ENCODE results near the gene HGF.

The HGF gene

GRCh38 chr7:81655271-81655670 is 114.6 kb downstream of the HGF start:
- Histone ChIP-seq H3K9me3 (ENCODE audit: control insufficient read depth, low read length) (no peaks in the 10 kb centered on the region), H3K27me3 (replicated peaks; ENCODE audit: control insufficient read depth, insufficient read depth, low read length, poor library complexity, severe bottlenecking) (no peaks in the 10 kb centered on the region), H3K36me3 (ENCODE audit: control insufficient read depth, insufficient read depth, low read length) (no peaks in the 10 kb centered on the region), H3K4me1 (ENCODE audit: control insufficient read depth, insufficient read depth, low read length, poor library complexity, severe bottlenecking) (no peaks in the 10 kb centered on the region), H3K27ac (ENCODE audit: insufficient read depth, low read length, poor library complexity, severe bottlenecking) (no peak overlapping the region), H3K4me3 (ENCODE audit: insufficient read depth, low read depth, low read length, poor library complexity, severe bottlenecking) (no peak overlapping the region)
- no peak for DNase-seq

- no peak overlapping the region for H3K4me3 ChIP-seq (ENCODE audit: insufficient read depth, low read depth, low read length, poor library complexity, severe bottlenecking)
- no peak for DNase-seq
Observed at GRCh38 chr7:81652225-81652624, 117.6 kb downstream of the HGF start.

More at GRCh38 chr7:81652225-81652624, 117.6 kb downstream of the HGF start:
- Histone ChIP-seq H3K9me3 (ENCODE audit: control insufficient read depth, low read length) (no peaks in the 10 kb centered on the region), H3K36me3 (ENCODE audit: control insufficient read depth, insufficient read depth, low read length) (no peaks in the 10 kb centered on the region), H3K27ac (ENCODE audit: insufficient read depth, low read length, poor library complexity, severe bottlenecking) (no peak overlapping the region), H3K27me3 (replicated peaks; ENCODE audit: control insufficient read depth, insufficient read depth, low read length, poor library complexity, severe bottlenecking) (no peaks in the 10 kb centered on the region), H3K4me1 (ENCODE audit: control insufficient read depth, insufficient read depth, low read length, poor library complexity, severe bottlenecking) (no peaks in the 10 kb centered on the region)
